NB4 (cell line): ENCODE measurements around the gene PUDP.
"Not testable (repeated sequence)": the region's sequence is repeated elsewhere in the genome, so short reads cannot be mapped to it uniquely, and the experiment has no call there.

Source experiments
- DNase-seq: peaks from one replicate; pipeline ENCODE4 v3.0.0; 2010; ENCODE audit warnings: low read depth
- H3K4me3 ChIP-seq: one replicate; pipeline ENCODE4 v1.5.1; 2011; ENCODE audit warnings: mild to moderate bottlenecking, low read depth, low read length, moderate library complexity
- MAX ChIP-seq: IDR thresholded peaks from 2 replicates; pipeline ENCODE4 v1.6.1; 2011; ENCODE audit warnings: low read depth, low read length
- MYC ChIP-seq: IDR thresholded peaks from 2 replicates; pipeline ENCODE4 v1.6.1; 2011; ENCODE audit warnings: low read depth, low read length
- POLR2A ChIP-seq: IDR thresholded peaks from 2 replicates; pipeline ENCODE4 v1.6.1; 2011; ENCODE audit warnings: mild to moderate bottlenecking; ENCODE audit not compliant: insufficient read length; ENCODE audit errors: extremely low read depth
- TF ChIP-seq, protein P1 (sequence below): IDR thresholded peaks from one replicate; pipeline ENCODE4 v1.5.1; 2012; ENCODE audit warnings: low read depth, low read length

Gene PUDP

GRCh38 chrX:7102119-7102518 is 45.8 kb downstream of the PUDP start:
- TF ChIP-seq MYC = no peak
- no peak for TF ChIP-seq MAX
- TF ChIP-seq, protein P1, sequence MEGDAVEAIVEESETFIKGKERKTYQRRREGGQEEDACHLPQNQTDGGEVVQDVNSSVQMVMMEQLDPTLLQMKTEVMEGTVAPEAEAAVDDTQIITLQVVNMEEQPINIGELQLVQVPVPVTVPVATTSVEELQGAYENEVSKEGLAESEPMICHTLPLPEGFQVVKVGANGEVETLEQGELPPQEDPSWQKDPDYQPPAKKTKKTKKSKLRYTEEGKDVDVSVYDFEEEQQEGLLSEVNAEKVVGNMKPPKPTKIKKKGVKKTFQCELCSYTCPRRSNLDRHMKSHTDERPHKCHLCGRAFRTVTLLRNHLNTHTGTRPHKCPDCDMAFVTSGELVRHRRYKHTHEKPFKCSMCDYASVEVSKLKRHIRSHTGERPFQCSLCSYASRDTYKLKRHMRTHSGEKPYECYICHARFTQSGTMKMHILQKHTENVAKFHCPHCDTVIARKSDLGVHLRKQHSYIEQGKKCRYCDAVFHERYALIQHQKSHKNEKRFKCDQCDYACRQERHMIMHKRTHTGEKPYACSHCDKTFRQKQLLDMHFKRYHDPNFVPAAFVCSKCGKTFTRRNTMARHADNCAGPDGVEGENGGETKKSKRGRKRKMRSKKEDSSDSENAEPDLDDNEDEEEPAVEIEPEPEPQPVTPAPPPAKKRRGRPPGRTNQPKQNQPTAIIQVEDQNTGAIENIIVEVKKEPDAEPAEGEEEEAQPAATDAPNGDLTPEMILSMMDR = no peak
- no peak overlapping the region for H3K4me3 ChIP-seq
- no peak for DNase-seq

- no peak for DNase-seq
- no peak overlapping the region for H3K4me3 ChIP-seq
- TF ChIP-seq, protein P1 = no peak
- TF ChIP-seq MYC (no peak), MAX (no peak), POLR2A (no peak)
Observed at GRCh38 chrX:7100022-7100421, 47.9 kb downstream of the PUDP start.

DNA sequence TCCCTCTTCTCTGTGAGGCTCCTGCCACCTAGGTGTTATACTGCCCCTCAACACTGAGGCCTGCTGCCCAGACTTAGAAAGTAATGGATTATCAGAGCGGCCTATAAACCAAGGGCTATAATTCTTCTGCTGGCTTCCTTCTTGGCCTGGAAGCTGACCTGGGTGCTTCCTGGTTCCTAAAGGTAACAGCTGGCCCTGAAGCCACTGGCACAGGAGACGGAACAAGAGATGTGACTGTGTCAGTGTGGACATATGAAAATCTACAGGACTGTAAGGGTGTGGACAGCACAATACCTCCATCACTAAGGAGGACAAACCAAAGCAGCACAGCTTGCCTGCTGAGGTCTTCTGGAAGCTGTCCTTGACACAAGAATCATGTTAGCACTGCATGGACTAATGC is 52.3 kb downstream of the PUDP start:
- not testable (repeated sequence) for H3K4me3 ChIP-seq, DNase-seq

DNA sequence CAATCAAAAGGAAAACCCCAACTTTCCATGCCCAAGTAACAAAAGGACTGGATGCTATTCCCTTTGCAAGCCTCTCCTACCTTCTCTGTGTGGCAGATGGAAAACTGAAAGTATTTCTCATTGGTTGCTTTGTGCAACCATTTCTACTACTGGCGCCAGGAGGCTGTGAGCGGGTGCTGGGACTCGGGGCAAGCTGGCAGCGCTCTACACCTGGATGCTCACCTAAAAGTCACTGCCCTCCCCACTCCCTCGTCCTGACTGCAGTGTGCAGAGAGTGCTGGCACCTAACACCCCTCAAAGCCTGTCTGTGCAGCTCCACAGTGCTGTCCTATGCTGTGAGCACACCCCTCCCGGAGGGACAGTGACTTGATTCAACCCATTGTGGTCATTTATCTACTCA is 54.6 kb downstream of the PUDP start:
- TF ChIP-seq MAX = no peak
- TF ChIP-seq MYC = no peak
- TF ChIP-seq, protein P1 = no peak
- no peak for DNase-seq
- H3K4me3 ChIP-seq = no peak overlapping the region

GRCh38 chrX:7092543-7092942 is 55.4 kb downstream of the PUDP start:
- DNase-seq = no peak
- no peak for TF ChIP-seq MAX
- TF ChIP-seq POLR2A = no peak
- TF ChIP-seq, protein P1 = no peak
- no peak for TF ChIP-seq MYC
- H3K4me3 ChIP-seq = no peak overlapping the region

- DNase-seq = no peak
- no peak for TF ChIP-seq MYC
- no peak for TF ChIP-seq MAX
- TF ChIP-seq, protein P1 = no peak
- TF ChIP-seq POLR2A = no peak
- no peak overlapping the region for H3K4me3 ChIP-seq
Observed at GRCh38 chrX:7091923-7092322, 56.0 kb downstream of the PUDP start.
